Measurements from ENCODE around the gene EPHA5. TPM values are rescaled to one million over a fixed set of nuclear protein-coding genes. Genes with fewer than 3 reads are reported as not detected.
A peak's percentile ranks its signal among the peaks of the same experiment; 100 is the strongest.

Gene EPHA5
- total RNA-seq, 1 experiment from 2014 or later: 2.0 TPM

- POLR2A ChIA-PET (ENCODE audit: unreplicated experiment): no interaction called here
- H3K79me2 ChIP-seq (ENCODE audit: low read length): no peaks in the 10 kb centered on the region
- TF ChIP-seq CTCF (conservative IDR thresholded peaks at IDR 0.05; ENCODE audit: low read depth, low read length) (no peak), EZH2 (IDR thresholded peaks at IDR 0.05; ENCODE audit: low read length, unreplicated experiment) (no peak), EZH2phosphoT487 (IDR thresholded peaks at IDR 0.05; ENCODE audit: borderline replicate concordance, low read length) (no peak)
- no peaks in the 10 kb centered on the region for H3K36me3 ChIP-seq (ENCODE audit: low read depth, low read length)
- H2AFZ ChIP-seq (ENCODE audit: low read length): no peak overlapping the region
- H4K20me1 ChIP-seq (ENCODE audit: low read length): no peaks in the 10 kb centered on the region
- no peak overlapping the region for H3K9ac ChIP-seq (ENCODE audit: low read length)
- no peak overlapping the region for H3K27ac ChIP-seq (ENCODE audit: low read length)
- no TSS peak for BruUV-seq (replicated peaks)
- no peak overlapping the region for H3K4me3 ChIP-seq (ENCODE audit: low read length)
- ATAC-seq (no peak), DNase-seq (no peak)
- no peaks in the 10 kb centered on the region for H3K27me3 ChIP-seq (ENCODE audit: low read length)
- no peaks in the 10 kb centered on the region for H3K9me3 ChIP-seq (ENCODE audit: low read length)
- no peak overlapping the region for H3K4me2 ChIP-seq (ENCODE audit: low read length)
- H3K9me2 ChIP-seq (replicated peaks; ENCODE audit: low read length): no peaks in the 10 kb centered on the region
- H3K4me1 ChIP-seq (ENCODE audit: insufficient read depth, low read length): no peaks in the 10 kb centered on the region
- CTCF ChIA-PET: no interaction called here
- intact Hi-C loops (cut with micrococcal nuclease): no loop called here
- no peaks in the 10 kb centered on the region for H3F3A ChIP-seq (ENCODE audit: low read length, unreplicated experiment)
Observed at GRCh38 chr4:65696436-65696835, 26.1 kb upstream of the EPHA5 start.

GRCh38 chr4:65671372-65671771 lies 1.1 kb upstream of the EPHA5 start:
- BruUV-seq (replicated peaks): no TSS peak
- Histone ChIP-seq H3K27ac (ENCODE audit: low read length) (no peak overlapping the region), H3K4me2 (ENCODE audit: low read length) (peak overlapping the region; percentile 95), H4K20me1 (ENCODE audit: low read length) (no peaks in the 10 kb centered on the region), H3K79me2 (ENCODE audit: low read length) (no peaks in the 10 kb centered on the region), H3K4me1 (ENCODE audit: insufficient read depth, low read length) (peaks cover 35% of the 10 kb centered on the region), H3F3A (ENCODE audit: low read length, unreplicated experiment) (no peaks in the 10 kb centered on the region), H3K36me3 (ENCODE audit: low read depth, low read length) (no peaks in the 10 kb centered on the region), H3K9me3 (ENCODE audit: low read length) (no peaks in the 10 kb centered on the region), H3K9ac (ENCODE audit: low read length) (0 out of 2 replicates have a peak overlapping the region, but pooled peaks have one; percentile 30), H3K27me3 (ENCODE audit: low read length) (peaks cover 21% of the 10 kb centered on the region), H2AFZ (ENCODE audit: low read length) (no peak overlapping the region), H3K4me3 (ENCODE audit: low read length) (peak overlapping the region; percentile 70), H3K9me2 (replicated peaks; ENCODE audit: low read length) (no peaks in the 10 kb centered on the region)
- ChIA-PET CTCF (interaction anchor here (0.6 to 1.7 kb wide), 2 partner anchors 157 to 259 kb away, joined by 4 to 9 read pairs; no protein-coding TSS in a partner anchor), POLR2A (ENCODE audit: unreplicated experiment) (no interaction called here)
- DNase-seq (peak; percentile 45), ATAC-seq (no peak)
- TF ChIP-seq EZH2phosphoT487 (IDR thresholded peaks at IDR 0.05; ENCODE audit: borderline replicate concordance, low read length) (no peak), CTCF (conservative IDR thresholded peaks at IDR 0.05; ENCODE audit: low read depth, low read length) (no peak), EZH2 (IDR thresholded peaks at IDR 0.05; ENCODE audit: low read length, unreplicated experiment) (no peak)
- intact Hi-C loops (cut with micrococcal nuclease): loop anchor here (1.0 to 5.0 kb wide), 7 partner anchors 10 to 426 kb away; no protein-coding TSS in a partner anchor

GRCh38 chr4:65670020-65670330 lies 314 bp downstream of the EPHA5 start:
- Histone ChIP-seq H3F3A (ENCODE audit: low read length, unreplicated experiment) (no peaks in the 10 kb centered on the region), H4K20me1 (ENCODE audit: low read length) (no peaks in the 10 kb centered on the region), H3K9me2 (replicated peaks; ENCODE audit: low read length) (no peaks in the 10 kb centered on the region), H2AFZ (ENCODE audit: low read length) (peak overlapping the region; percentile 68), H3K27ac (ENCODE audit: low read length) (0 out of 2 replicates have a peak overlapping the region, but pooled peaks have one; percentile 0), H3K4me2 (ENCODE audit: low read length) (peak overlapping the region; percentile 95), H3K36me3 (ENCODE audit: low read depth, low read length) (no peaks in the 10 kb centered on the region), H3K4me1 (ENCODE audit: insufficient read depth, low read length) (peaks cover 44% of the 10 kb centered on the region), H3K27me3 (ENCODE audit: low read length) (peaks cover 21% of the 10 kb centered on the region), H3K4me3 (ENCODE audit: low read length) (peak overlapping the region; percentile 70), H3K79me2 (ENCODE audit: low read length) (no peaks in the 10 kb centered on the region), H3K9me3 (ENCODE audit: low read length) (no peaks in the 10 kb centered on the region), H3K9ac (ENCODE audit: low read length) (peak overlapping the region; percentile 30)
- TSS peak; percentile 62 for BruUV-seq (replicated peaks)
- ChIA-PET CTCF (interaction anchor here (0.8 to 1.7 kb wide), 2 partner anchors 157 to 257 kb away, joined by 3 to 9 read pairs; no protein-coding TSS in a partner anchor), POLR2A (ENCODE audit: unreplicated experiment) (interaction anchor here (0.5 to 0.7 kb wide), 4 partner anchors 168 to 1361 kb away, joined by 3 read pairs; no protein-coding TSS in a partner anchor)
- TF ChIP-seq EZH2 (IDR thresholded peaks at IDR 0.05; ENCODE audit: low read length, unreplicated experiment) (no peak), EZH2phosphoT487 (IDR thresholded peaks at IDR 0.05; ENCODE audit: borderline replicate concordance, low read length) (no peak), CTCF (conservative IDR thresholded peaks at IDR 0.05; ENCODE audit: low read depth, low read length) (no peak)
- ATAC-seq: no peak
- intact Hi-C loops (cut with micrococcal nuclease): loop anchor here (2.0 to 5.0 kb wide), 6 partner anchors 153 to 427 kb away; no protein-coding TSS in a partner anchor
- DNase-seq: no peak

Data from PC-3 (cell line).